HG02588 (cell line): Measurements from ENCODE around the gene IL22RA2.

Experiments used
- ATAC-seq: cut with Tn5 transposase; IDR thresholded peaks from one replicate; pipeline ENCODE4 v1.9.1; 2021; ENCODE audit warnings: mild to moderate bottlenecking, moderate library complexity; ENCODE audit not compliant: unreplicated experiment

Gene IL22RA2

GRCh38 chr6:137097526-137097925 lies 75.9 kb downstream of the IL22RA2 start:
- ATAC-seq = no peak

- peak; percentile 42 for ATAC-seq
These were observed 76.4 kb downstream of the IL22RA2 start for GRCh38 chr6:137097057-137097456.

- peak; percentile 81 for ATAC-seq
These were observed 77.7 kb downstream of the IL22RA2 start for GRCh38 chr6:137095651-137096238.

- ATAC-seq = no peak
These were observed 78.4 kb downstream of the IL22RA2 start for GRCh38 chr6:137095093-137095492.

GRCh38 chr6:137094411-137095008 lies 78.9 kb downstream of the IL22RA2 start:
- ATAC-seq = no peak
